HG03571 (cell line): Measurements from ENCODE around the gene PRPH.
A peak's percentile ranks its signal among the peaks of the same experiment; 100 is the strongest.
"Not testable (repeated sequence)": the region's sequence is repeated elsewhere in the genome, so short reads cannot be mapped to it uniquely, and the experiment has no call there.

Experiments used
- ATAC-seq: cut with Tn5 transposase; IDR thresholded peaks from one replicate; pipeline ENCODE4 v1.9.1; 2021; ENCODE audit not compliant: unreplicated experiment

The PRPH gene

GRCh38 chr12:49332441-49332861 lies 37.5 kb downstream of the PRPH start:
- ATAC-seq: no peak

GRCh38 chr12:49332891-49333371 lies 38.0 kb downstream of the PRPH start:
- no peak for ATAC-seq

GRCh38 chr12:49333778-49334177 lies 38.8 kb downstream of the PRPH start:
- not testable (repeated sequence) for ATAC-seq

GRCh38 chr12:49334226-49334625 lies 39.3 kb downstream of the PRPH start:
- ATAC-seq: no peak

GRCh38 chr12:49334681-49335080 lies 39.7 kb downstream of the PRPH start:
- no peak for ATAC-seq

- no peak for ATAC-seq
Measured at GRCh38 chr12:49335118-49335954, 40.4 kb downstream of the PRPH start.

- no peak for ATAC-seq
Measured at GRCh38 chr12:49335955-49336644, 41.2 kb downstream of the PRPH start.

GRCh38 chr12:49336645-49337584 lies 42.0 kb downstream of the PRPH start, which contains the start of gene C1QL4:
TSS of gene C1QL4 (minus strand) at chr12:49337188. CDS start at chr12:49336477, 711 bp downstream.
- no peak for ATAC-seq

- no peak for ATAC-seq
Measured at GRCh38 chr12:49338830-49339463, 44.0 kb downstream of the PRPH start.

- ATAC-seq: no peak
Measured at GRCh38 chr12:49339464-49339861, 44.5 kb downstream of the PRPH start.

- no peak for ATAC-seq
Measured at GRCh38 chr12:49340095-49340870, 45.3 kb downstream of the PRPH start.

GRCh38 chr12:49340971-49341776 lies 46.2 kb downstream of the PRPH start:
- ATAC-seq: no peak

GRCh38 chr12:49341777-49342065 lies 46.8 kb downstream of the PRPH start:
- ATAC-seq: no peak

- peak; percentile 51 for ATAC-seq
Measured at GRCh38 chr12:49342066-49342913, 47.3 kb downstream of the PRPH start.

GRCh38 chr12:49342914-49343731 lies 48.2 kb downstream of the PRPH start:
- no peak for ATAC-seq

- ATAC-seq: no peak
Measured at GRCh38 chr12:49344486-49345050, 49.6 kb downstream of the PRPH start.
